Suprapubic skin (tissue), 4 donors: Measurements from ENCODE around the gene RPS19BP1. TPM values are rescaled to one million over a fixed set of nuclear protein-coding genes. Genes with fewer than 3 reads are reported as not detected.

Experiments used
- DNase-seq, 2 donors: peaks; one replicate each; pipeline ENCODE4 v3.0.0-alpha.2; 2019; ENCODE audit warnings: low spot score in 2 of 2
- H3K27ac ChIP-seq: fragments of 200-600 bp; sonication (generic); one replicate; pipeline ENCODE4 v1.5.1; 2019
- H3K27me3 ChIP-seq: fragments of 200-600 bp; sonication (generic); one replicate; pipeline ENCODE4 v1.5.1; 2019
- H3K36me3 ChIP-seq: fragments of 200-600 bp; sonication (generic); one replicate; pipeline ENCODE4 v1.5.1; 2019
- H3K4me1 ChIP-seq: fragments of 200-600 bp; sonication (generic); one replicate; pipeline ENCODE4 v1.5.1; 2019
- H3K4me3 ChIP-seq: fragments of 200-600 bp; sonication (generic); one replicate; pipeline ENCODE4 v1.5.1; 2019; ENCODE audit warnings: mild to moderate bottlenecking
- H3K9me3 ChIP-seq: fragments of 200-600 bp; sonication (generic); one replicate; pipeline ENCODE4 v1.5.1; 2019
- EP300 ChIP-seq: sonication (generic); formaldehyde crosslinking; IDR thresholded peaks from one replicate; pipeline ENCODE4 v1.6.1; 2017; ENCODE audit warnings: antibody characterized with exemption
- POLR2A ChIP-seq, 2 donors: fragments of 450-650 bp; IDR thresholded peaks; one replicate each; pipeline ENCODE4 v1.6.1; 2017; ENCODE audit warnings: antibody characterized with exemption in 2 of 2, mild to moderate bottlenecking in 2 of 2, moderate library complexity in 2 of 2
- POLR2AphosphoS5 ChIP-seq, 3 donors: sonication (generic); formaldehyde crosslinking; IDR thresholded peaks; one replicate each; pipeline ENCODE4 v1.6.1; 2017; ENCODE audit warnings: antibody characterized with exemption in 3 of 3
- WGBS: methylation state at CpG from one replicate; pipeline ENCODE4 v1.1.5; 2018; 5-methylcytosine and 5-hydroxymethylcytosine counted together
- total RNA-seq, 4 donors: library from RNA; depleted of rRNA; stranded (reverse); fragments of >200 nt; gene quantifications; one replicate each; pipeline ENCODE4 v1.1.0, GENCODE V29; 2016
- TF ChIP-seq, protein P1 (sequence below), 2 donors: fragments of 200-600 bp in 1 of 2; fragments of 450-650 bp in 1 of 2; sonication (generic) in 1 of 2; IDR thresholded peaks; one replicate each; pipeline ENCODE4 v1.5.1; 2016 to 2019; ENCODE audit warnings: antibody characterized with exemption in 2 of 2, mild to moderate bottlenecking in 1 of 2, moderate library complexity in 1 of 2

RPS19BP1 gene
- total RNA-seq, 4 donors from 2014 or later: 61.2 to 89.5 (median 80.6) TPM

- TF ChIP-seq, protein P1, sequence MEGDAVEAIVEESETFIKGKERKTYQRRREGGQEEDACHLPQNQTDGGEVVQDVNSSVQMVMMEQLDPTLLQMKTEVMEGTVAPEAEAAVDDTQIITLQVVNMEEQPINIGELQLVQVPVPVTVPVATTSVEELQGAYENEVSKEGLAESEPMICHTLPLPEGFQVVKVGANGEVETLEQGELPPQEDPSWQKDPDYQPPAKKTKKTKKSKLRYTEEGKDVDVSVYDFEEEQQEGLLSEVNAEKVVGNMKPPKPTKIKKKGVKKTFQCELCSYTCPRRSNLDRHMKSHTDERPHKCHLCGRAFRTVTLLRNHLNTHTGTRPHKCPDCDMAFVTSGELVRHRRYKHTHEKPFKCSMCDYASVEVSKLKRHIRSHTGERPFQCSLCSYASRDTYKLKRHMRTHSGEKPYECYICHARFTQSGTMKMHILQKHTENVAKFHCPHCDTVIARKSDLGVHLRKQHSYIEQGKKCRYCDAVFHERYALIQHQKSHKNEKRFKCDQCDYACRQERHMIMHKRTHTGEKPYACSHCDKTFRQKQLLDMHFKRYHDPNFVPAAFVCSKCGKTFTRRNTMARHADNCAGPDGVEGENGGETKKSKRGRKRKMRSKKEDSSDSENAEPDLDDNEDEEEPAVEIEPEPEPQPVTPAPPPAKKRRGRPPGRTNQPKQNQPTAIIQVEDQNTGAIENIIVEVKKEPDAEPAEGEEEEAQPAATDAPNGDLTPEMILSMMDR (IDR thresholded peaks at IDR 0.05): no peak
- TF ChIP-seq POLR2AphosphoS5 (IDR thresholded peaks at IDR 0.05): no peak
- no peak for TF ChIP-seq EP300
- no peak for TF ChIP-seq POLR2A (IDR thresholded peaks at IDR 0.05)
- Histone ChIP-seq H3K27ac (no peak within 1 kb of the TSS), H3K36me3 (no peaks in the 10 kb centered on the region), H3K4me1 (no peaks in the 10 kb centered on the region), H3K4me3 (no peak within 1 kb of the TSS), H3K9me3 (no peaks in the 10 kb centered on the region), H3K27me3 (peaks cover 5% of the 10 kb centered on the region)
- DNase-seq: no peak
- 82% methylated on average over 12 of the region's 14 CpGs for WGBS
Measured at GRCh38 chr22:39570665-39571064, 38.1 kb upstream of the RPS19BP1 start, which contains the start of gene CACNA1I. Gene CACNA1I, plus strand, starts transcription at chr22:39570753. Its CDS starts 0 bp downstream, at chr22:39570753.

- 77% methylated on average over 3 of the region's 3 CpGs for WGBS
Measured at GRCh38 chr22:39570226-39570625, 37.7 kb upstream of the RPS19BP1 start.

DNA sequence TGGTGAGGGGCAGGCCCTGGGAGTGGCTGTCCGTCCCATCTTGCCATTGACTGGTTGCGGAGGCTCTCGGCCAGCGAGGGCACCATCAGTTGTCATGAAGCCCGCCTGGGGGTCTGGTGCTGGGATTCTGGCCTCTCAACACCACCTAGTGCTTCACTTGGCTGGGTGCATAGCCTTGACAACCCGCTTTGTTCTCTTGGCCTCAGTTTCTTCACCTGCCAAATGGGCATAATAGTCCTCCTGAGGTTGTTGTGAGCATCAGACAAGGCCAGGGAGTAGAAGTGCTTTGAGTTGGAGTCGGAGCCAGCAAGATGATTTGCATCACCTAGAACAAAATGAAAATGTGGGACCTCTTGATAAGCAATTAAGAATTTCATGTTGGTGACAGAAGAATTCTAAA lies 36.5 kb upstream of the RPS19BP1 start:
- Histone ChIP-seq H3K4me1 (no peaks in the 10 kb centered on the region), H3K9me3 (no peaks in the 10 kb centered on the region), H3K4me3 (no peak overlapping the region), H3K27me3 (peaks cover 7% of the 10 kb centered on the region), H3K36me3 (no peaks in the 10 kb centered on the region), H3K27ac (no peak overlapping the region)
- WGBS: 95% methylated on average over 6 of the region's 7 CpGs
- DNase-seq: no peak
- TF ChIP-seq EP300: no peak
- TF ChIP-seq, protein P1 (IDR thresholded peaks at IDR 0.05): no peak
- TF ChIP-seq POLR2AphosphoS5 (IDR thresholded peaks at IDR 0.05): no peak
- TF ChIP-seq POLR2A (IDR thresholded peaks at IDR 0.05): no peak

More at GRCh38 chr22:39570226-39570625, 37.7 kb upstream of the RPS19BP1 start:
- no peak for TF ChIP-seq POLR2A (IDR thresholded peaks at IDR 0.05)
- TF ChIP-seq, protein P1 (IDR thresholded peaks at IDR 0.05): no peak
- no peak for TF ChIP-seq EP300
- no peak for TF ChIP-seq POLR2AphosphoS5 (IDR thresholded peaks at IDR 0.05)
- no peak for DNase-seq
- H3K4me3 ChIP-seq: no peak overlapping the region
- peaks cover 5% of the 10 kb centered on the region for H3K27me3 ChIP-seq
- no peaks in the 10 kb centered on the region for H3K9me3 ChIP-seq
- H3K36me3 ChIP-seq: no peaks in the 10 kb centered on the region
- H3K4me1 ChIP-seq: no peaks in the 10 kb centered on the region
- no peak overlapping the region for H3K27ac ChIP-seq

DNA sequence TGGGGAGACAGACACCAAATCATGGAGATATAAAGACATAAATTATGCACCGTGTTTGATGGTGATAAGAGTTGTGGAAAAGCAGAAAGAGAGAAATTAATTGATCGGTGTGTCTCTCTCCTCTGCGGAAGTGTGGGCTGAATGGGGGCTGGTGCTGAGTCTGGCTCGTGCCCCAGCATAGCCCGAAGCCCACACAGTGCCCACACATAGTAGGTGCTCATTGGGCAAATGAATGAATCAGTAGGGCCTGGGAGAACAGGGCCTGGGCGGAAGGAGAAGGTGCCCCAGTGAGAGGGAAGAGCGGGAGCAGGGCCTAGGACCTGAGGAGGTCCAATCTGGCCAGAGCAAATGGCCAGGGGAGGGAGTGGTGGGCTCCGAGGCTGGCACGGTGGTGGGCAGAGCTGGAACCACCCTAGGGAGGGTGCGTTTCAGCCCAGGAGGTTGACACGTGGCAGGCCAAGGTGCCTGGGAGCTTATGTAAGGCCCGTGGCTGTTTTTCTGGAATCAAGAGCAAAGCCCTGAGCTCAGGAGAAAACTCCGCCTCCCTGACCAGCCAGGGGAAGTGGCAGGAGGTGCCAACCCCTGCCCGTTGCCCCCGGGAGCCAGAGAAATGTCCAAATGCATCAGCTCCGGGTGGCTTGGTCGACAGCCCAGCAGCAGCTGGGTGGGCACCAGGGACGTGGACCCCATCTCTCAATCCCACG lies 35.9 kb upstream of the RPS19BP1 start:
- Histone ChIP-seq H3K36me3 (no peaks in the 10 kb centered on the region), H3K4me3 (no peak overlapping the region), H3K4me1 (no peaks in the 10 kb centered on the region), H3K27me3 (peaks cover 7% of the 10 kb centered on the region), H3K9me3 (no peaks in the 10 kb centered on the region), H3K27ac (no peak overlapping the region)
- WGBS: 81% methylated on average over 19 of the region's 19 CpGs
- DNase-seq: no peak
- no peak for TF ChIP-seq EP300
- TF ChIP-seq, protein P1 (IDR thresholded peaks at IDR 0.05): no peak
- TF ChIP-seq POLR2A (IDR thresholded peaks at IDR 0.05): no peak
- TF ChIP-seq POLR2AphosphoS5 (IDR thresholded peaks at IDR 0.05): no peak

DNA sequence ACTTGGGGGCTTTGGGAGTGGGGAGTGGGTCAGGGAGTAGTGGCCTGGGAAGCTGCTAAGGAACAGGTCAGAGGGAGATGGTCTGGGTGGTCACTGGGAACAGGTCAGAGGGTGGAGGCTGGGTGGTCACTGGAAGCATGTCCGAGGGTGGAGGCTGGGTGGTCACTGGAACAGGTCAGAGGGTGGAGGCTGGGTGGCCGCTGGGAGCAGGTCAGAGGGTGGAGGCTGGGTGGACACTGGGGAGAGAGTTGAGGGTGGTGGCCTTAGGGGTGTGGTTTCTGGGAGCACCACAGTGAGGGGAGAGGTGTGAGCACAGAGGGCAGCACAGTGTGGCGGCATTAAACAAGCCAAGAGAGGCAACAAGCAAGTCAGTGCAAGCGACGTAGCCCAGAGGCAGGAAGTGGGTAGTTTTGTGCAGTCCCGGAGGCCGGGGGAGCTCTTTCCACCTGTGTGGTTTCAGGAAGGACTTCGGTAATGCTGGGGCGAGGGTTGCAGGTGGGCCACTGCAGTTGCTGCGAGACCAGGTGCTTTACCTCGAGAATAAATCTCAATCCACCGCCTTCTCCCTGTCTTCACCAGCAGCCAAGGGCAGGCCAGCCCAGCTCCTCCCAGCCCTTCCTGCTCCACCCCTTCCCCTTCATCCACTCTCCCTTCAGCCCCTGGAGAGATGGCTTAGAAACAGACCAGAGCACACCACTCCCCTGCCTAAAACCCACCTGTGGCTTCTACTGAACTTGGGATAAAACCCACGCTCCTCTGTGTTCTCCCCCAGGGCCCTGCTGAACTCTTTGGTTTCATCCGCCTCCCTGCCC lies 34.8 kb upstream of the RPS19BP1 start:
- no peak for TF ChIP-seq EP300
- TF ChIP-seq POLR2AphosphoS5 (IDR thresholded peaks at IDR 0.05): no peak
- TF ChIP-seq, protein P1 (IDR thresholded peaks at IDR 0.05): no peak
- no peak for TF ChIP-seq POLR2A (IDR thresholded peaks at IDR 0.05)
- Histone ChIP-seq H3K4me1 (no peaks in the 10 kb centered on the region), H3K9me3 (no peaks in the 10 kb centered on the region), H3K36me3 (no peaks in the 10 kb centered on the region), H3K4me3 (no peak overlapping the region), H3K27ac (no peak overlapping the region), H3K27me3 (peaks cover 14% of the 10 kb centered on the region)
- WGBS: 48% methylated on average over 14 of the region's 14 CpGs
- DNase-seq: no peak
